ENCODE measurements around the gene GTF2A1. TPM values are rescaled to one million over a fixed set of nuclear protein-coding genes. Genes with fewer than 3 reads are reported as not detected.

GTF2A1 gene
- total RNA-seq, 1 donor from 2014 or later, result 63.1 TPM

- Mint-ChIP-seq H3K9me3 (peaks cover 3% of the 10 kb centered on the region), H3K27ac (no peak overlapping the region), H3K4me3 (no peak overlapping the region), H3K36me3 (peaks cover 3% of the 10 kb centered on the region), H3K27me3 (ENCODE audit: insufficient read depth, low read depth) (peaks cover 15% of the 10 kb centered on the region), H3K4me1 (peaks cover 15% of the 10 kb centered on the region)
- Histone ChIP-seq H3K36me3 (no peaks in the 10 kb centered on the region), H3K4me3 (no peak overlapping the region), H3K9ac (no peak overlapping the region), H3F3A (ENCODE audit: low read depth) (peaks cover 23% of the 10 kb centered on the region), H2AFZ (replicated peaks) (no peak overlapping the region), H3K27me3 (no peaks in the 10 kb centered on the region), H3K27ac (no peak overlapping the region), H3K79me2 (ENCODE audit: low read depth) (peaks cover 28% of the 10 kb centered on the region), H3K4me2 (no peak overlapping the region), H3K9me3 (ENCODE audit: low read depth) (no peaks in the 10 kb centered on the region), H4K20me1 (ENCODE audit: low read depth) (peaks cover 10% of the 10 kb centered on the region), H3K4me1 (peaks cover 10% of the 10 kb centered on the region)
- no peak for DNase-seq (ENCODE audit: low spot score)
- no peak for TF ChIP-seq EZH2phosphoT487 (IDR thresholded peaks at IDR 0.05)
- TF ChIP-seq EZH2 (IDR thresholded peaks at IDR 0.05), result no peak
Observed at GRCh38 chr14:81222691-81223090, 1.9 kb upstream of the GTF2A1 start.

GRCh38 chr14:81222126-81222525 is 1.4 kb upstream of the GTF2A1 start:
- no peaks in the 10 kb centered on the region for H3K27me3 ChIP-seq
- peak overlapping the region; percentile 99 for H3K4me3 ChIP-seq
- no peaks in the 10 kb centered on the region for H3K36me3 ChIP-seq
- H3K4me1 Mint-ChIP-seq, result peaks cover 19% of the 10 kb centered on the region
- H3K9me3 Mint-ChIP-seq, result peaks cover 3% of the 10 kb centered on the region
- no peak overlapping the region for H3K27ac ChIP-seq
- peak overlapping the region; percentile 96 for H3K4me3 Mint-ChIP-seq
- H3K27me3 Mint-ChIP-seq (ENCODE audit: insufficient read depth, low read depth), result peaks cover 17% of the 10 kb centered on the region
- H3K79me2 ChIP-seq (ENCODE audit: low read depth), result peaks cover 33% of the 10 kb centered on the region
- no peak overlapping the region for H2AFZ ChIP-seq (replicated peaks)
- peaks cover 15% of the 10 kb centered on the region for H3K4me1 ChIP-seq
- H3K4me2 ChIP-seq, result peak overlapping the region; percentile 78
- no peak overlapping the region for H3K9ac ChIP-seq
- H3K27ac Mint-ChIP-seq, result peak overlapping the region; percentile 99
- H3K36me3 Mint-ChIP-seq, result peaks cover 3% of the 10 kb centered on the region
- peaks cover 15% of the 10 kb centered on the region for H4K20me1 ChIP-seq (ENCODE audit: low read depth)
- H3K9me3 ChIP-seq (ENCODE audit: low read depth), result no peaks in the 10 kb centered on the region
- peaks cover 23% of the 10 kb centered on the region for H3F3A ChIP-seq (ENCODE audit: low read depth)
- TF ChIP-seq EZH2 (IDR thresholded peaks at IDR 0.05) (no peak), EZH2phosphoT487 (IDR thresholded peaks at IDR 0.05) (no peak)
- TF ChIP-seq, protein P1, sequence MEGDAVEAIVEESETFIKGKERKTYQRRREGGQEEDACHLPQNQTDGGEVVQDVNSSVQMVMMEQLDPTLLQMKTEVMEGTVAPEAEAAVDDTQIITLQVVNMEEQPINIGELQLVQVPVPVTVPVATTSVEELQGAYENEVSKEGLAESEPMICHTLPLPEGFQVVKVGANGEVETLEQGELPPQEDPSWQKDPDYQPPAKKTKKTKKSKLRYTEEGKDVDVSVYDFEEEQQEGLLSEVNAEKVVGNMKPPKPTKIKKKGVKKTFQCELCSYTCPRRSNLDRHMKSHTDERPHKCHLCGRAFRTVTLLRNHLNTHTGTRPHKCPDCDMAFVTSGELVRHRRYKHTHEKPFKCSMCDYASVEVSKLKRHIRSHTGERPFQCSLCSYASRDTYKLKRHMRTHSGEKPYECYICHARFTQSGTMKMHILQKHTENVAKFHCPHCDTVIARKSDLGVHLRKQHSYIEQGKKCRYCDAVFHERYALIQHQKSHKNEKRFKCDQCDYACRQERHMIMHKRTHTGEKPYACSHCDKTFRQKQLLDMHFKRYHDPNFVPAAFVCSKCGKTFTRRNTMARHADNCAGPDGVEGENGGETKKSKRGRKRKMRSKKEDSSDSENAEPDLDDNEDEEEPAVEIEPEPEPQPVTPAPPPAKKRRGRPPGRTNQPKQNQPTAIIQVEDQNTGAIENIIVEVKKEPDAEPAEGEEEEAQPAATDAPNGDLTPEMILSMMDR (IDR thresholded peaks at IDR 0.05), result no peak
- DNase-seq (ENCODE audit: low spot score), result no peak

- peaks cover 23% of the 10 kb centered on the region for H3K4me1 Mint-ChIP-seq
- peak overlapping the region; percentile 93 for H2AFZ ChIP-seq (replicated peaks)
Observed at GRCh38 chr14:81221579-81222102, 882 bp upstream of the GTF2A1 start.

DNA sequence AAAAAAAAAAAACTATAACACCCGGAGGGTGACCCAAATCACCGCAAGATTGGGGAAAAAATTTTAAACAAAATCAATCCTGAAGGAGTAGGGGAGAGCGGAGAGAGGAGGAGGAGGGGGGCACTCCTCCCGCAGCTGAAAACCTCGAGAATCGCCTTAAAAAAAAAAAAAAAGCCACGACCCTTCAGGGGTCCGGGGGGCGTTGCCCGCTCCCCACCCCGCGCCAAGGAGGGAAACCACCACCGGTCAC is 254 bp downstream of the GTF2A1 start:
- peaks cover 31% of the 10 kb centered on the region for H4K20me1 ChIP-seq (ENCODE audit: low read depth)
- peaks cover 18% of the 10 kb centered on the region for H3K4me1 ChIP-seq
- peak overlapping the region; percentile 99 for H3K4me3 ChIP-seq
- peaks cover 50% of the 10 kb centered on the region for H3K79me2 ChIP-seq (ENCODE audit: low read depth)
- Mint-ChIP-seq H3K4me1 (peaks cover 23% of the 10 kb centered on the region), H3K4me3 (peak overlapping the region; percentile 96), H3K27me3 (ENCODE audit: insufficient read depth, low read depth) (peaks cover 17% of the 10 kb centered on the region), H3K36me3 (peaks cover 12% of the 10 kb centered on the region), H3K27ac (peak overlapping the region; percentile 98), H3K9me3 (peaks cover 3% of the 10 kb centered on the region)
- DNase-seq (ENCODE audit: low spot score), result no peak
- H3K36me3 ChIP-seq, result peaks cover 12% of the 10 kb centered on the region
- H3K9ac ChIP-seq, result peak overlapping the region; percentile 98
- no peak for TF ChIP-seq EZH2phosphoT487 (IDR thresholded peaks at IDR 0.05)
- peak overlapping the region; percentile 79 for H3K4me2 ChIP-seq
- peak overlapping the region; percentile 97 for H3K27ac ChIP-seq
- H2AFZ ChIP-seq (replicated peaks), result no peak overlapping the region
- peaks cover 23% of the 10 kb centered on the region for H3F3A ChIP-seq (ENCODE audit: low read depth)
- no peaks in the 10 kb centered on the region for H3K27me3 ChIP-seq
- H3K9me3 ChIP-seq (ENCODE audit: low read depth), result no peaks in the 10 kb centered on the region

More at GRCh38 chr14:81221579-81222102, 882 bp upstream of the GTF2A1 start:
- Mint-ChIP-seq H3K27me3 (ENCODE audit: insufficient read depth, low read depth) (peaks cover 17% of the 10 kb centered on the region), H3K36me3 (peaks cover 5% of the 10 kb centered on the region), H3K4me3 (peak overlapping the region; percentile 96), H3K9me3 (peaks cover 3% of the 10 kb centered on the region), H3K27ac (peak overlapping the region; percentile 99)
- peaks cover 18% of the 10 kb centered on the region for H3K4me1 ChIP-seq
- DNase-seq (ENCODE audit: low spot score), result no peak
- peak overlapping the region; percentile 78 for H3K4me2 ChIP-seq
- H3F3A ChIP-seq (ENCODE audit: low read depth), result peaks cover 23% of the 10 kb centered on the region
- peaks cover 38% of the 10 kb centered on the region for H3K79me2 ChIP-seq (ENCODE audit: low read depth)
- peaks cover under 1% of the 10 kb centered on the region for H3K36me3 ChIP-seq
- peak overlapping the region; percentile 69 for H3K9ac ChIP-seq
- peak overlapping the region; percentile 99 for H3K27ac ChIP-seq
- H4K20me1 ChIP-seq (ENCODE audit: low read depth), result peaks cover 20% of the 10 kb centered on the region
- H3K9me3 ChIP-seq (ENCODE audit: low read depth), result no peaks in the 10 kb centered on the region
- H3K4me3 ChIP-seq, result peak overlapping the region; percentile 99
- no peak for TF ChIP-seq EZH2 (IDR thresholded peaks at IDR 0.05)
- TF ChIP-seq, protein P1 (IDR thresholded peaks at IDR 0.05), result no peak
- TF ChIP-seq EZH2phosphoT487 (IDR thresholded peaks at IDR 0.05), result no peak
- no peaks in the 10 kb centered on the region for H3K27me3 ChIP-seq

All from neural progenitor cell (in vitro differentiated cells).